Iris pigment epithelial cell (primary cell): ENCODE data around the gene EI24.
A peak's percentile ranks its signal among the peaks of the same experiment; 100 is the strongest.
"Not testable (repeated sequence)": the region's sequence is repeated elsewhere in the genome, so short reads cannot be mapped to it uniquely, and the experiment has no call there.

Experiments
- DNase-seq: peaks from one replicate; pipeline ENCODE4 v3.0.0-alpha.2; 2011; ENCODE audit warnings: low read depth

The EI24 gene

GRCh38 chr11:125568970-125569914 is at the start of gene EI24:
TSS of gene EI24 (plus strand) at chr11:125569477. CDS start at chr11:125572528, 3,051 bp downstream.
- DNase-seq = peak; percentile 91

GRCh38 chr11:125519860-125520834 is 49.1 kb upstream of the EI24 start:
- no peak for DNase-seq

- DNase-seq = no peak
Measured at GRCh38 chr11:125525303-125525702, 44.0 kb upstream of the EI24 start.

GRCh38 chr11:125532668-125533067 is 36.6 kb upstream of the EI24 start:
- DNase-seq = no peak

- no peak for DNase-seq
Measured at GRCh38 chr11:125535585-125535984, 33.7 kb upstream of the EI24 start.

GRCh38 chr11:125536834-125537233 is 32.4 kb upstream of the EI24 start:
- DNase-seq = not testable (repeated sequence)

- DNase-seq = no peak
Measured at GRCh38 chr11:125542709-125543108, 26.6 kb upstream of the EI24 start.

- no peak for DNase-seq
Measured at GRCh38 chr11:125550780-125551179, 18.5 kb upstream of the EI24 start.

GRCh38 chr11:125551835-125552342 is 17.4 kb upstream of the EI24 start:
- no peak for DNase-seq

- DNase-seq = no peak
Measured at GRCh38 chr11:125552927-125553326, 16.4 kb upstream of the EI24 start.

- DNase-seq = no peak
Measured at GRCh38 chr11:125553357-125553756, 15.9 kb upstream of the EI24 start.

GRCh38 chr11:125554038-125554437 is 15.2 kb upstream of the EI24 start:
- no peak for DNase-seq

GRCh38 chr11:125559888-125560287 is 9.4 kb upstream of the EI24 start:
- DNase-seq = no peak

GRCh38 chr11:125561924-125562323 is 7.4 kb upstream of the EI24 start:
- DNase-seq = no peak

GRCh38 chr11:125562430-125562829 is 6.8 kb upstream of the EI24 start:
- no peak for DNase-seq

GRCh38 chr11:125564357-125564756 is 4.9 kb upstream of the EI24 start:
- no peak for DNase-seq

GRCh38 chr11:125566235-125566634 is 3.0 kb upstream of the EI24 start:
- DNase-seq = no peak

GRCh38 chr11:125569915-125570621 is 791 bp downstream of the EI24 start:
- peak; percentile 17 for DNase-seq

- no peak for DNase-seq
Measured at GRCh38 chr11:125570952-125571351, 1.7 kb downstream of the EI24 start.

GRCh38 chr11:125572916-125573315 is 3.6 kb downstream of the EI24 start:
- no peak for DNase-seq

- not testable (repeated sequence) for DNase-seq
Measured at GRCh38 chr11:125577181-125577580, 7.9 kb downstream of the EI24 start.

- no peak for DNase-seq
Measured at GRCh38 chr11:125578783-125579182, 9.5 kb downstream of the EI24 start.
